DMS 273 (cell line): ENCODE measurements around the gene SNX27.

Experiments
- DNase-seq: peaks from one replicate; lab custom pipeline; 2025; ENCODE audit not compliant: unreplicated experiment; lab: John Stamatoyannopoulos, UW

SNX27 gene

DNA sequence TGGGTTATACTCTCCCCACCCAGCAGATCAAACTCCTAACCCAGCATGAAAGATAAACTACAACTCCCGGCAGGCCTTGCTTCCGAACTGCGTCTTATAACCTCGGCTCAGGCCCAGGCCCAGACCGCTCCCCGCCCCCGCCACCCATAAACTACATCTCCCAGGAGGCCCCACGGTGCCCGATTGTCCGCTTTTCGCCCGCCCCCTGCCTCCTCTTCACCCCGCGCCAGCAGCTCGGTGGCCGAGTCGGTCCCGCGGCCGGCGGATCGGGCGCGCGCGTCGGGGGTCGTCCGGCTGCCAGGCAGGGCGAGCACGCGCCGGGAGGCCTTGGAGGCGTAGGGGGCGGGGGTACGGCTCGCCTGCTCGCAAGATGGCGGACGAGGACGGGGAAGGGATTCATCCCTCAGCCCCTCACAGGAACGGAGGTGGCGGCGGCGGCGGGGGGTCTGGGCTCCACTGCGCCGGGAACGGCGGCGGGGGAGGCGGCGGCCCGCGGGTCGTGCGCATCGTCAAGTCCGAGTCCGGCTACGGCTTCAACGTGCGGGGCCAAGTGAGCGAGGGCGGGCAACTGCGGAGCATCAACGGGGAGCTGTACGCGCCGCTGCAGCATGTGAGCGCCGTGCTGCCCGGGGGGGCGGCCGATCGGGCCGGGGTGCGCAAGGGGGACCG, at the start of gene SNX27:
TSS of gene SNX27 (plus strand) at position 219 of the 669 bp plus-strand sequence. CDS start at position 371, 152 bp downstream.
- DNase-seq, result peak; percentile 97

DNA sequence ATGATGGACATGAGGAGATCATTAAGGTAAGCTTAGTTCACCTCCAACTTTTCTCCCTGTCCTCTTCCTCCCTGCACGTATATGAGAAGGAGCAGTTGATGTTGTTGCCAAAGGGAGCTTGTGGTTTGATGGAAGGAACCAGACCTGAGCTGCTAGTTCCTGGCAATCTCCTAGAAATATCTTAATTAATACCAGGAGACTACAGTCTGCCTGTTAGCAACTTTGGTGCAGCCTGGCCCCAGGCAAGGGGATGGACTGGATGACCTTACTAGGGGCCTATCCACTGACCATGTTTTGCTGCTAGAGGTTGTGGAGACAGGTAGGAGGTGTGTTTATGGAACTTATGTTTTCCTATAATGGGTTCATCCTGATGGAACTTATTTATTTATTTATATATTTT, 49.2 kb upstream of the SNX27 start:
- DNase-seq, result no peak

DNA sequence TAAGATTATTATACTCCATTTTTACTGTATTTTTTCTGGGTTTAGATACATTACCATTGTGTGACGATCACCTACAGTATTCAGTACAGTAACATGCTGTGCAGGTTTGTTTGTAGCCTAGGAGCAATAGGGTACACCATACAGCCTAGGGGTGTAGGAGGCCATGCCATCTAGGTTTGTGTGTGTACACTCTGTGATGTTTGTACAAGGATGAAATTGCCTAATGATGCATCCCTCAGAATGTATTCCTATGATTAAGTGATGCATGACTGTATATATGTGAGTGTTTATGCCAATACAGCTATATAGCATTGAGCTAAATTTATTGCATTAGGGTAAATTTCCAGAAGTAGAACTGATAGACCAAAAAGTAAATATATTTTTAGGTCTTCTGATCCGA, 48.5 kb upstream of the SNX27 start:
- no peak for DNase-seq

DNA sequence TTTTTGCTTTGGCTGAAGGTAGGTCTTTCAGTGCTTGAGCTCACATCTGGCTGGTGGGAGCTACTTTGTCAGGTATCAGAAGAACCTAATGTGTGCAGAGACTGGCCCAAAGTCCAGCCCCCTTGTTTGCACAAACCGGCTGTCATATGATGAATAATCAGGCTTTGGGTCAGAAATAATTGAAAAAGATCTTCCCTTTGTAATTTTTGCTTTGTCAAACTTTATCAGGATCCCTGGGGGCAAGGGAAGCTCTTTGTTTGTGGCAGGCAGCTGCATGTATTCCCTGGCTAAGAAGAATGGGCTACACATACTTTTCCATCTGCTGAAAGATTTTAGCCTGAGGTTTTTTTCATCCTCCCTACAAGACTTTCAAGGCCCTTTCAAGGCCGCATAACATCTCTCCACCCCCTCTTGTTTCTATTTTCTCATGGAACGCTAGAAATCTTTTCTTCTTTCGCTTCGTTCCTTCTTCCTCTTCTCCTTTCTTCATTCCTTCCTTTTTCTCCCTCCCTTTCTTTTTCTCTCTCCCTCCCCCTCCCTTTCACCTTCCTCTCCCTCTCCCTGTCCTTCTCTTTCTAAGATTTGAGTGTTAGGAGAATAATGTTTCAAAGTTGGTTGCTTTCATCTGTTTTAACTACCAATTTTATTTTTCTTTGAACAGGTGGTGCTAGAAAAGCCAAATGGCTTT, 46.2 kb upstream of the SNX27 start:
- no peak for DNase-seq

DNA sequence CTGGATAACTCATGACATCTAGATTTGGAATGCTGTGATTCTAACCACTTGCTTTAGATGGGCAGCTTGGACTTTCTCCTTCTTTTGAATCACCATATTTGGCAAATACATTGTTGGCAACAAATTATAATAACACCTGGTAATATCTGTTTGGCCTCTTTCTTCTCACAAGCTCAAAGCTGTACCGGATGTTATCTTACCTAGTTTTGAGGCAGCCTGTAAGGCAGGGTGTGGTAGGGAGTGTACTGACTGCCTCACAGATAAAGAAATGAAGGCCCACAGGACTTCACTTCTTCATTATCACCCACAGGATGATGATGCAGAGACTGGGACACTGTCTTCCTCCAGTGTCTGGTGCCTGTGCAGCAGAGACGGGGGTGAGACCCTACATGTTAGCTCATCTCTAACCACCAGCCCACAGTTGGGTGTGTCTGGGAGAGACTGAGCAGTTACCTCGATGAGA, 43.2 kb upstream of the SNX27 start:
- no peak for DNase-seq

DNA sequence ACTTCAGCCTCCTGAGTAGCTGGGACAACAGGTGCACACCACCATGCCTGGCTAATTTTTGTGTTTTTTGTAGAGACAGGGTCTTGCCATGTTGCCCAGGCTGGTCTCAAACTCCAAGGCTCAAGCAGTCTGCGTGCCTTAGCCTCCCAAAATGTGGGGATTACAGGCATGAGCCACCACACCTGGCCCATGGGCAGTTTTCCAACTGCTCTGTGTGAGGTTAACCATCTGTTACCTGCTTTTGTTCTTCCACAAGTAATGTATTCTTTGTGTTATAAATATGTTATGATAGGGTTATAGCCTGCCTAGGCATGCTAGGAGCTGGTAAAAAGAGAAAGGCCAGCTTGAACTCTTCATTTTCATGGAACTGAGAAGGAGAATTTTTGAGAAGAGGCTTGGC, 41.0 kb upstream of the SNX27 start:
- peak; percentile 81 for DNase-seq

DNA sequence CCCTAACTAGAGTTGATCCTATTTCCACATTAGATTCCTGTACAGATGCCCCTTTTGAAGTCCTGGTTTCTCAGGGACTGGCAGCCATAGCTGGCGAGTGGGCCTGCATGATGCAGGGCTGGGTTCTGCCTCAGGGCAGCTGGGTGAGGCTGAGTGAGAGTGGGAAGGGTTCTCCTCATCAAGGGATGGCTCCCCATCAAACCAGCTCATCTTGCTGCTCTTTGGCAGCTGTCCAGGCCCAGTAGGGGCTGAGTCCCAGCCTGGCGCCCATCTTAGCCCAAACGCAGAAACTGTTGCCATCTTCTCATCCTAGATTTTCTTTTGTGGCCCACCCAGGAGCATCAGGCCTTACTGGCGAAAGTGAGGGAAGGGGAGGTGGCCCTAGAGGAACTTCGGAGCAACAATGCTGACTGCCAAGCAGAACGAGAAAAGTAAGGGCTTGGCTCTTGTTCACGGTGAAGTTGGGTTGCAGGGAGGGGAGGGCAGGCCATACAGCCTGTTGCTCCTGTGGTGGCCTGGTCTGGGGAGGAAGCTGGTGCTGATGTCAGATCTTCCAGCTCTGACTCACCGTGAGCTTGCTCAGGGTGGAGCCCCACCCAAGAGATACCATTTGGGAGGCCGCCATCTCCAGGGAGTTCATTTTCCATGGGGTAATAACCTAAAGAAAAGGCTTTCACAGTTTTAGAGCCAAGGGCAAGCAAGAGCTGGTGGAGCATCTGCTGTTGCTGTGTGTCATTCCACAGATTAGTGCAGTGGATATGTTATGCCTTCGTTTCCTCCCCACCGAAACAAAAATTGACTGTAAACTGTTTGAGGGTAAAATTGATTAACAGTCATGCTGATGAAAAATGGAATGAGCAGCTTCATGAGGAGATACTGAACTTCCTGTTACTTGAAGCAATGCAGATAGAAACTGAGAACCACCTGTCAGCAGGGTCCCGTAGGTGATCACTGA, 37.0 kb upstream of the SNX27 start:
- no peak for DNase-seq

DNA sequence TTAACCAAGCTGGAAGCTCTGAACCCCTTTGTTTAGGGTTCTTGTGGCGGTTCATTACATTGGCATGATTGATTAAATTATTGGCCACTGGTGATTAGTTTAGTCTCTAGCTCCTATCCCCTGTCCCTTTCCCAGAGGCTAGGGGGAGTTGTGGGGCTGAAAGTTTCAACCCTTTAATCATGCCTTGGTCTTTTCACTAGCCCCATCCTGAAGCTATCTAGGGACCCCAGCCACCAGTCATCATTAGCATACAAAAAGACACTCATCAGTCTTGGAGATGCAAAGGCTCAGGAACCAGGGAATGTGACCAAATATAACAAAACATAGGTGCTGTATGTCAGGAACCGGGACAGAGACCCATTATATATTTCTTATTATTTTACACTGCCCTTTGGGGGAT, 34.7 kb upstream of the SNX27 start:
- DNase-seq, result no peak

DNA sequence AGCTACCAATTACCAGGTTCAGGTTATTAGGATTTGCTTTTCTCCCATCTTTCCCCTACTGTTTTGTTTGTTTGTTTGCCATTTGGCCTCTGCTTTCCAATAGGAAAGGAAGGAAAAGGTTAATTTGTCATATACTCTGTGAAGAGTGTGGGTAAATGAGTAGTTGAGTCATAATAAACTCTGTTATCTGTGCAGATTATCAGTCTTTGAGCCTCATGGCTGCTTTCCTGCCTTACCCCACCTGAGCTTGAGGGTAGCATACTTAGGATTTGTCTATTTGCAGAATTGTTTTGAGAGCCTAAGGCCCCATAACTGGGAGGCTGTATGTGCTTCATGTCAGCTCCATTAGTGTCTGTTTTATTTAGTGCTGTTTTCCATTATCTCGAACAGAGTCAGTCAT, 32.9 kb upstream of the SNX27 start:
- DNase-seq, result no peak

DNA sequence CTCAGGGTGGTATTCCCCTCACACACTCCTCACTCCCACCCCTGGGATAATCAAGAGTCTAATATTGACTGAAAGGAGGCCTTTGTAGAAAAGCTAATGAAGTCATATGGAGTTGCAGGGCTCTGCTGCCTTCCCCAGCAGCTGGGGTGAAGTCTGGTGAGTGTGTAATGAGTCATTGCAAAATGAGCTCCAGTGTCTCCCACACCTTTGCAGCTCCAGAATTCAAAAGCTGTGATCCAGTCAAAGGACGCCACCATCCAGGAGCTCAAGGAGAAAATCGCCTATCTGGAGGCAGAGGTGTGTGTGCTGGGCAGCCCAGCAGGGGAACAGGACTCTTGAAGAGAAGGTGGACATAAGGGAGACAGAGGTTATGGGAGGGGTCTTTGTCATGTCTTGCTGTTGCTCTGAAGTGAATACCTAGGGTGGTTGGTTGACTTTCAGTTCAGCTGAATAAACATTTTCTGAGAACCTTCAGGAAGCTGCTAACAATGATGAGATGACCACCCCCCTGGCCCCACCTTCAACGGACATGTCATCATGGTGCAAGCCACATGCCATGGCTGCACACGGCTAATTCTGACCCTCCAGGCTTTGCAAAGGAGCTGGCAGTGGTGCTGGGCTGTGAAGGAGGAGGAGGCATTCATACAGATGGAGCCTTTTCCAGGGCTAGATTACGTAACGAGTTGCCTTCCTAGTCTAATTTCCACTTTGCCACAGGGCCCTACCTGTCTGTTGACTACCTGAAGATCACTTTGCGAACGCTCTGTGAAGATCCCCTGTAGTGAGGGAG, 32.2 kb upstream of the SNX27 start:
- DNase-seq, result no peak

DNA sequence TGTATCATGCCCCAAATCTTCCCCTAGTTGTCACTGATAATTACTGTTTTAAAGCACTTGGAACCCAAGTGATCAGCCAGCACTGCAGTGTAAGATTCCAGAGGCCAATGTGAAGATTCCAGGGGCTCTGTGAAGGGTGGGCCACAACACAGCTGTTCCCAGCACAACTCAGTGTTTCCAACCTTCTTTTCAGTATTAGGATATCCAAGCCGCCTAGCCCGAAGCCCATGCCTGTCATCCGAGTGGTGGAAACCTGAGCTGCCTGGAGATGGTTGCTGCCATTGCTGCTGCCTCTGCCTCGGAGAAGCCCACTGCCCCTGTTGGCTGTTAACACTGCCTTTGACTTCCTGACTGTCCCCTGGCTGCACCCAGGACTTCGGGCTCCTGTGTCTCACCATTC, 30.4 kb upstream of the SNX27 start:
- DNase-seq, result no peak

DNA sequence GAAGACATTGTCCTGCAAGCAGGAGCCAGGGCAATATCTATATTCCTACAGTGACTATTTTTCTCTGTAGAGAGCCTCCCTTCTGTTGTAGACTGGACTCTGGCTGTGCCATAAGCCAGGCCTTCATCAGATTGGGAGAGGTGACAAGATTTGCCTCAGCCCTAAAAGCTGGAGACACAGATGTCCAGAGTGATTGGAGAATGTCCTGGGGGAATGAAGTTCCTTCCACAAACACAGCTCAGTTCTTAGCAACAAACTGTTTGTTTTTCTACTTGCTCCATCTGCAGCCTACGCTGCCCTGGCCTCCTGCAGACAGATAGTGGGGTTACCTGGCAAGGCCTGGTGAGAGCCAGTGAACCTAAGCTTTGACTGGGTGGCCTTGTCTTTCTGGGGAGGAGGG, 29.9 kb upstream of the SNX27 start:
- no peak for DNase-seq

DNA sequence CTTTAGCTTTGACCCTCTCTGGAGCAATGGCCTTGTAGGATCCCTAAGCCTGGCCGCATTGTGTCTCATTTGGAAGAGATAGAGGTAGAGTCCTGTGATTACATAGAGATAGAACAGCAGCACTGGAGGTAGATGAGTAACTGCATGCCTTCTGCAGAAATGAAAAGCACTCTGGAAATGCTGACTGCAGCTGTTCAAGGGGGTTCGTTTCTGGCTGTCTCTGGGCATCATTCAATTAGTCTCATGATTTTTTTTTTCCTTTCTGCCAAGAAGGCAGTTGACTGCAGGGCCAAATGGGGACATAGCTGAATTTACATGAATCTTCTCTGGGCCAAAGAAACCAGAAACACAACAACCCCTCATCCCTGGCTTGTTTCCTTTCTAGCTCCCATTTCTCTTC, 28.1 kb upstream of the SNX27 start:
- no peak for DNase-seq

DNA sequence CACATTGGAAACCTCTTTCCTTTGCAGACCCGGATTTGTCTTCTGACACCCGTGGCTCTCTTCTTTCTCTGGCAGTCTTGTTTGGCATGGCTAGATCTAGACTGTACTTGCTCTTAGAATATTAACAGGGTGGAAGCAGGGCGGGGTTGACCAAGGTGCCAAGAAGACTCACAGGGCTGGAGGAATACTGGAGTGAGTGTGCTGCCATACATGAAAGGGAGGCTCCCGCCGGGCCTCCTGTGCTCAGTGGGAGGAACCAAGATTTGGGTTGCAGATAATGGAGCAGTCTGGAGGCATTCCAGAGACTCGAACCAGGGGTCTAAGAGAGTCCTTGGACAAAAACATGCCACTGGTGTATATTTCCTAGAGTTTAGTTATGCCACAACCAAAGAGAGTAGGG, 27.6 kb upstream of the SNX27 start:
- no peak for DNase-seq

DNA sequence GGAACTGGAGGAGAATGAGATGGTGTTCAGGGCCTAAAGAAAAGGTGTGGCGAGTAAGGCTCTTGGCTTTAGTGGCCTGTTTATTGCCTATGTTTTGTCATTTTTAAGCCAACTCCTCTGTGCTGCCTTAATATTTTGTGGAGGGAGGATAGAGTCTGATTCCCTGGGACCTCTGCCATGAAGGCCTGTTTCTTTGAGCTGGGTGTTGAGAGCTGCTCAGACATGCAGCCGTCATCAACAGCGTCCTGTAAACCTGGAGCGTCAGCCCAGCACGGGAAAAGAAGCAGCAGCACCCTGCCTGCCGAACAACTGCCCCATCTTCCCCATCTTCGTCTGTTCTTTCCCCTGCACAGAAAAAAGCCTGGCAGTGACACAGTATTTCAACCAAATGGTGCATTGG, 27.1 kb upstream of the SNX27 start:
- DNase-seq, result no peak

DNA sequence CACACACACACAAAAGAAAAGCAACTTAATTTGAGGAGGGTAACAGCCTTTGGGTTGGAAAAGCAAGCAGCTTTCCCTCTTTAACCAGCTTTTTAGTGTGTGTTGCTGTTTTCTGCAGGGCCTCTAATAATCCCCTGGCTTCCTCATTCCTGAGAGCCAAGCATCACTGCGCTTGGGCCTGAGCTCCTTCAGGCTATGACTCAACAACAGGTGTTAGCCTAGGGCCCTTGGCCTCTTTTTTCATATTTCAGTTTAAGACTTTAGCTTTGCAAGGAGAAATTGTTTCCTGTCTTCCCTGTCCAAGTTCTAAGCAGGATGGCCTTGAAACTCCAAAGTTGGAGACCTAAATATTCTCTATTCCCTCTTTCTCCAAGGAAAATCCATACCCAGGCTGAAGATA, 26.2 kb upstream of the SNX27 start:
- DNase-seq, result no peak

DNA sequence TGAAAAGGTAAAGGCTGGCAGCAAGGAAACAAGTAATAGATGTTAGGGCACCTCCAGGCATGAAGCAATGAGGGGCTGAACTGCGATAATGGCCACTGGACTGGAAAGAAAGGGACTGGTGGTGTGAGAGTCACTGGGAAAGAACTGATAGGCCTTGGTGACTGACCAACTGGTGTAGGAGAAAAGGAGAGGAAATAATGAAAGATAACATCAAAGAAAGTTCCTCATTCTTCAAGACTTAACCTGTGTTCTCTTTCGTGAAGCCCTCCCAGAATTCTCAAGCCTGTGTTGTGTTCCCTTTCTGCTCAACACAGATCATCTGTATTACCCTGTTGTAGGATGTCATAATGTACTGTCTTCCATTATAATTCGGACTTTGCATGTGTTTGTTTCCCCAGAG, 20.9 kb upstream of the SNX27 start:
- DNase-seq, result no peak

DNA sequence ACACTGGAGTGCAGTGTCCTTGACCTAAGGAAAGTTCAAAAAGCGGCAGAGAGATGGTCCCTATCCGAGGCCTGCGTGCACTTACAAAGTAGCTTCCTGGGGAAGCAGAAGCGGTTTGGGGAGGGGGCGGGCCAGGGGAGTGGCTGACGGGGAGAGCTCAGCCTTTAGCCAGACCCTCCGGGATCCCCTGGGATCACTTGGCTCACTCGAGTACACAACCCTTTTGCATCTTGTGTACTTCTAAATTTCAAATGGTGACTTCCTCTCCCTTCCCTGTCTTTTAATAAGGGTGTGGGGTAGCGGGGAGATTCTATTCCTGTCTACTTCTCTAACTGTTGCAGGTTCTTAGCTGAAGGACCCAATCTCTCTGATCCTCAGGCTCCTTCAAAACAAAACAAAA, 18.1 kb upstream of the SNX27 start:
- DNase-seq, result no peak

DNA sequence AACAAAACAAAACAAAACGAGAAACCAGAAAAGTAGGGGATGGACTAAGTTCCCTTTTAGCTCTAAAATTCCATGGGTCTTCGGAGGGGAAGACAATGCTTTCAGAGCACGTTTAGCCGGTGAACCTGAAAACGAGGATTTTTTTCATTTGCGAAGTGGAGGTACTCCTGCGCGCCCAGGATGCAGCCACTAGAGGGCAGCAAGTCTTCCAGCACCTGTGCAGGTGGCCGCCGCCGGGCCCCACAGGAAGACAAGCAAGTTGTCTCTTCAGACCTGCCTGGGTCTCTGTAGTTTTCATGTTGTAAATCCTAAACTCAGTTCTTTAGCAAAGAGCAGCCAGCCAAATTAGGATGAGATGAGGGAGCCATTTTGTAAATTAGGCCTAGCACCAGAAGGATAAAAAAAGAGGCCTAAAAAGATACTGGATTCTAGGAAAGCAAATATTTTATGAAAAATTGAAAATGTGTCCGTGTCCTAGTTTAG, 17.7 kb upstream of the SNX27 start:
- DNase-seq, result peak; percentile 84

DNA sequence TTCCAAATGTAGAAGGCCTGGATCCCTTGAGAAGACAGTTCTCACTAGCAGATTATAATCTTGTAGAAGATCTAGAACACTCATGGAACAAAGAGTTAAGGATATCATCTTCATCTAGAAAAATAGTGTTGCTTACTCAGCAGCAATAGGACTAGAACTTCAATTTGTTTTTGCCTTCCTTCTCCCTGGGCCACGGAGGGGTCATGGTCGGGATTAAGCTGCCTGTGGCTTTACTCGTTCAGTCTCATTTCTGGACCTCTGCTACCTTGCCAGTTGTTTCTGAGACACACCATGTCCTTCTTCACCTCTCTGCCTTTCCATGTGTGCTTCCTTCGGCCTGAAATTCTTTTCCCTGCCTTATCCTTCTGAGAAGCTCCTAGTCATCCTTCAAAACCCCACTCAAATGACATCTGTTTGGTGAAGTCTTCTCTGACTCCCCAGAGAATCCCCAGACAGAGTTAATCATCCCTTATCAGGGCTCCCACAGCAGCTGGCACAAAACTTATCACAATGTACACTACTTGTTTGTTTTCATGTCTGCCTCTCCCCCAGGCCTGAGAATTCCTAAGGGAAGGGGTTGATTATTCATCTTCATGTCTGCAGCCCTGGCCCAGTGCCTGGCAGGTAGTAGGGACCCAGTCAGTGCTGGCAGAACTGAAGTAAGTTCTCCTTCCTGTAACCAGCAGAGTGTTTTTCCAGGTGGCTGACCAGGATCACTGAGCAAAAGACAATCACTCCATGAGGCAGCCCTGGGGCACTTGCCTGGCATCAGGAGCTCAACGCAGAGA, 15.5 kb upstream of the SNX27 start:
- DNase-seq, result peak; percentile 29
